HEK293 (cell line): ENCODE measurements around the gene POMP.

Experiments used
- PRDM1 ChIP-seq: fragments of 450-650 bp; formaldehyde crosslinking; IDR thresholded peaks from 2 replicates; pipeline ENCODE4; 2016; ENCODE audit warnings: missing biosample characterization, missing genetic modification characterization
- REPIN1 ChIP-seq: fragments of 450-650 bp; formaldehyde crosslinking; IDR thresholded peaks from 2 replicates; pipeline ENCODE4 v1.5.1; 2017; ENCODE audit warnings: missing biosample characterization, missing genetic modification characterization, low read depth
- TCF7L2 ChIP-seq: IDR thresholded peaks from 2 replicates; pipeline ENCODE4 v1.6.1; 2011; ENCODE audit warnings: low read depth, mild to moderate bottlenecking, inconsistent platforms, low read length, moderate library complexity, borderline replicate concordance
- ZBTB21 ChIP-seq: fragments of 450-650 bp; formaldehyde crosslinking; IDR thresholded peaks from 2 replicates; pipeline ENCODE4 v1.5.1; 2017; ENCODE audit warnings: missing biosample characterization, missing genetic modification characterization
- ZNF138 ChIP-seq: fragments of 450-650 bp; formaldehyde crosslinking; IDR thresholded peaks from 2 replicates; pipeline ENCODE4 v1.5.1; 2016; ENCODE audit warnings: missing biosample characterization, missing genetic modification characterization, borderline replicate concordance
- ZNF24 ChIP-seq: fragments of 450-650 bp; formaldehyde crosslinking; IDR thresholded peaks from 2 replicates; pipeline ENCODE4 v1.5.1; 2016; ENCODE audit warnings: missing biosample characterization, missing genetic modification characterization
- ZNF664 ChIP-seq: fragments of 450-650 bp; formaldehyde crosslinking; IDR thresholded peaks from 2 replicates; pipeline ENCODE4 v1.5.1; 2016; ENCODE audit warnings: missing biosample characterization, missing genetic modification characterization
- ZSCAN30 ChIP-seq: fragments of 450-650 bp; IDR thresholded peaks from 2 replicates; pipeline ENCODE4 v1.5.1; 2018; ENCODE audit warnings: missing biosample characterization, mild to moderate bottlenecking, missing genetic modification characterization, moderate library complexity
- TF ChIP-seq, protein P1 (sequence below): fragments of 450-650 bp; formaldehyde crosslinking; IDR thresholded peaks from 2 replicates; pipeline ENCODE4 v1.5.1; 2016; ENCODE audit warnings: missing biosample characterization, missing genetic modification characterization
- TF ChIP-seq, protein P2 (sequence below): fragments of 450-650 bp; formaldehyde crosslinking; IDR thresholded peaks from 2 replicates; pipeline ENCODE4 v1.5.1; 2016; ENCODE audit warnings: missing biosample characterization, missing genetic modification characterization
- TF ChIP-seq, protein P3 (sequence below): fragments of 450-650 bp; formaldehyde crosslinking; IDR thresholded peaks from 2 replicates; pipeline ENCODE4 v1.5.1; 2016; ENCODE audit warnings: missing biosample characterization, missing genetic modification characterization
- TF ChIP-seq, protein P4 (sequence below): fragments of 450-650 bp; formaldehyde crosslinking; IDR thresholded peaks from 2 replicates; pipeline ENCODE4 v1.5.1; 2016; ENCODE audit warnings: missing biosample characterization, missing genetic modification characterization
- TF ChIP-seq, protein P5 (sequence below): fragments of 450-650 bp; formaldehyde crosslinking; optimal IDR thresholded peaks from 2 replicates; pipeline ENCODE3; 2016; ENCODE audit warnings: missing biosample characterization, mild to moderate bottlenecking, missing genetic modification characterization

DNA sequence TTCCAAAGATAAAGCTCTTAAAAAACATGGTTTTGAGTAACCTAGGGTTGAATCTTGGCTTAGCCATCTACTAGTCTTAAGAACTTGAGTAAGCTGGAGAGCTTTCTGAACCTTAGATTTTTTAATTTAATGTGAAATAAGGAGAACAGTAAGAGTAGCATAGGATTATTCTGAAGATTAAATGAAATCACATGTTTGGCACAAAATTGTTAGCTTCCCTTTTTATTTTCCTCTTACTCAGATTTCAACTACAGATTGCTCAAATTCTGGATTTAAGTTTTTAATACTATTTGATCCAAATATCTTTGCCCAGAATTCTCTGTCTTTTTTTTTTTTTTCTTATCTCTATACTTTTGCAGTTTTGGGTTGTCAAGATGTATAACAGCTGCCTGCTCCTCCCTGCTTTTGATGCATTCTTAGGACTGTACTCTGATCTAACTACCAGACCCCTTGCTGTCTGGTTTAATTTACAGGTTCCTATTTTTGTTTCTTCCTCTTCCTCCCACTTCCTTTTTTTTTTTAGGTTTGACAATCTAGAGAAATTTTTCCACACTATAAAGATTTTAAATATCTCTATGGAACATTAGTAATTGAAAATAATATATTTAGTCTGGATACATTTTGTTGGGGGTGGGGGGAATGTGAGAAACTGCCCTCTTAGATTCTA, 12.3 kb downstream of the POMP start:
- TF ChIP-seq REPIN1 (tag by site-specific recombination) (no peak), ZNF664 (no peak), TCF7L2 (no peak), ZBTB21 (tag by site-specific recombination) (no peak), ZSCAN30 (tag by site-specific recombination) (no peak), ZNF138 (no peak), PRDM1 (tag by site-specific recombination) (no peak), ZNF24 (no peak)
- TF ChIP-seq, protein P1, sequence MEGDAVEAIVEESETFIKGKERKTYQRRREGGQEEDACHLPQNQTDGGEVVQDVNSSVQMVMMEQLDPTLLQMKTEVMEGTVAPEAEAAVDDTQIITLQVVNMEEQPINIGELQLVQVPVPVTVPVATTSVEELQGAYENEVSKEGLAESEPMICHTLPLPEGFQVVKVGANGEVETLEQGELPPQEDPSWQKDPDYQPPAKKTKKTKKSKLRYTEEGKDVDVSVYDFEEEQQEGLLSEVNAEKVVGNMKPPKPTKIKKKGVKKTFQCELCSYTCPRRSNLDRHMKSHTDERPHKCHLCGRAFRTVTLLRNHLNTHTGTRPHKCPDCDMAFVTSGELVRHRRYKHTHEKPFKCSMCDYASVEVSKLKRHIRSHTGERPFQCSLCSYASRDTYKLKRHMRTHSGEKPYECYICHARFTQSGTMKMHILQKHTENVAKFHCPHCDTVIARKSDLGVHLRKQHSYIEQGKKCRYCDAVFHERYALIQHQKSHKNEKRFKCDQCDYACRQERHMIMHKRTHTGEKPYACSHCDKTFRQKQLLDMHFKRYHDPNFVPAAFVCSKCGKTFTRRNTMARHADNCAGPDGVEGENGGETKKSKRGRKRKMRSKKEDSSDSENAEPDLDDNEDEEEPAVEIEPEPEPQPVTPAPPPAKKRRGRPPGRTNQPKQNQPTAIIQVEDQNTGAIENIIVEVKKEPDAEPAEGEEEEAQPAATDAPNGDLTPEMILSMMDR (tag by site-specific recombination): no peak
- TF ChIP-seq, protein P2, sequence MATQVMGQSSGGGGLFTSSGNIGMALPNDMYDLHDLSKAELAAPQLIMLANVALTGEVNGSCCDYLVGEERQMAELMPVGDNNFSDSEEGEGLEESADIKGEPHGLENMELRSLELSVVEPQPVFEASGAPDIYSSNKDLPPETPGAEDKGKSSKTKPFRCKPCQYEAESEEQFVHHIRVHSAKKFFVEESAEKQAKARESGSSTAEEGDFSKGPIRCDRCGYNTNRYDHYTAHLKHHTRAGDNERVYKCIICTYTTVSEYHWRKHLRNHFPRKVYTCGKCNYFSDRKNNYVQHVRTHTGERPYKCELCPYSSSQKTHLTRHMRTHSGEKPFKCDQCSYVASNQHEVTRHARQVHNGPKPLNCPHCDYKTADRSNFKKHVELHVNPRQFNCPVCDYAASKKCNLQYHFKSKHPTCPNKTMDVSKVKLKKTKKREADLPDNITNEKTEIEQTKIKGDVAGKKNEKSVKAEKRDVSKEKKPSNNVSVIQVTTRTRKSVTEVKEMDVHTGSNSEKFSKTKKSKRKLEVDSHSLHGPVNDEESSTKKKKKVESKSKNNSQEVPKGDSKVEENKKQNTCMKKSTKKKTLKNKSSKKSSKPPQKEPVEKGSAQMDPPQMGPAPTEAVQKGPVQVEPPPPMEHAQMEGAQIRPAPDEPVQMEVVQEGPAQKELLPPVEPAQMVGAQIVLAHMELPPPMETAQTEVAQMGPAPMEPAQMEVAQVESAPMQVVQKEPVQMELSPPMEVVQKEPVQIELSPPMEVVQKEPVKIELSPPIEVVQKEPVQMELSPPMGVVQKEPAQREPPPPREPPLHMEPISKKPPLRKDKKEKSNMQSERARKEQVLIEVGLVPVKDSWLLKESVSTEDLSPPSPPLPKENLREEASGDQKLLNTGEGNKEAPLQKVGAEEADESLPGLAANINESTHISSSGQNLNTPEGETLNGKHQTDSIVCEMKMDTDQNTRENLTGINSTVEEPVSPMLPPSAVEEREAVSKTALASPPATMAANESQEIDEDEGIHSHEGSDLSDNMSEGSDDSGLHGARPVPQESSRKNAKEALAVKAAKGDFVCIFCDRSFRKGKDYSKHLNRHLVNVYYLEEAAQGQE: no peak
- TF ChIP-seq, protein P3, sequence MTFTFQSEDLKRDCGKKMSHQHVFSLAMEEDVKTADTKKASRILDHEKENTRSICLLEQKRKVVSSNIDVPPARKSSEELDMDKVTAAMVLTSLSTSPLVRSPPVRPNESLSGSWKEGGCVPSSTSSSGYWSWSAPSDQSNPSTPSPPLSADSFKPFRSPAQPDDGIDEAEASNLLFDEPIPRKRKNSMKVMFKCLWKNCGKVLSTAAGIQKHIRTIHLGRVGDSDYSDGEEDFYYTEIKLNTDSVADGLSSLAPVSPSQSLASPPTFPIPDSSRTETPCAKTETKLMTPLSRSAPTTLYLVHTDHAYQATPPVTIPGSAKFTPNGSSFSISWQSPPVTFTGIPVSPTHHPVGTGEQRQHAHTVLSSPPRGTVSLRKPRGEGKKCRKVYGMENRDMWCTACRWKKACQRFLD (tag by site-specific recombination): no peak
- TF ChIP-seq, protein P4, sequence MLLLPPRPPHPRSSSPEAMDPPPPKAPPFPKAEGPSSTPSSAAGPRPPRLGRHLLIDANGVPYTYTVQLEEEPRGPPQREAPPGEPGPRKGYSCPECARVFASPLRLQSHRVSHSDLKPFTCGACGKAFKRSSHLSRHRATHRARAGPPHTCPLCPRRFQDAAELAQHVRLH (tag by site-specific recombination): no peak
- TF ChIP-seq, protein P5, sequence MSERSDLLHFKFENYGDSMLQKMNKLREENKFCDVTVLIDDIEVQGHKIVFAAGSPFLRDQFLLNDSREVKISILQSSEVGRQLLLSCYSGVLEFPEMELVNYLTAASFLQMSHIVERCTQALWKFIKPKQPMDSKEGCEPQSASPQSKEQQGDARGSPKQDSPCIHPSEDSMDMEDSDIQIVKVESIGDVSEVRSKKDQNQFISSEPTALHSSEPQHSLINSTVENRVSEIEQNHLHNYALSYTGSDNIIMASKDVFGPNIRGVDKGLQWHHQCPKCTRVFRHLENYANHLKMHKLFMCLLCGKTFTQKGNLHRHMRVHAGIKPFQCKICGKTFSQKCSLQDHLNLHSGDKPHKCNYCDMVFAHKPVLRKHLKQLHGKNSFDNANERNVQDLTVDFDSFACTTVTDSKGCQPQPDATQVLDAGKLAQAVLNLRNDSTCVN (tag by site-specific recombination): no peak
